GM18502 (cell line): Measurements from ENCODE around the gene DSG3.

Source experiments
- ATAC-seq: cut with Tn5 transposase; IDR thresholded peaks from one replicate; pipeline ENCODE4 v1.9.1; 2021; ENCODE audit warnings: mild to moderate bottlenecking; ENCODE audit not compliant: unreplicated experiment, poor library complexity

DSG3 gene

GRCh38 chr18:31447530-31448191 is at the start of gene DSG3:
Gene DSG3, plus strand, starts transcription at chr18:31447741. Its CDS starts 137 bp downstream, at chr18:31447878.
- ATAC-seq: no peak

GRCh38 chr18:31398191-31398590 is 49.4 kb upstream of the DSG3 start:
- no peak for ATAC-seq

GRCh38 chr18:31399306-31400032 is 48.1 kb upstream of the DSG3 start:
- no peak for ATAC-seq

GRCh38 chr18:31401156-31402025 is 46.1 kb upstream of the DSG3 start:
- ATAC-seq: no peak

- ATAC-seq: no peak
Measured at GRCh38 chr18:31402026-31402373, 45.5 kb upstream of the DSG3 start.

GRCh38 chr18:31403409-31403808 is 44.1 kb upstream of the DSG3 start:
- no peak for ATAC-seq

- ATAC-seq: no peak
Measured at GRCh38 chr18:31407649-31408048, 39.9 kb upstream of the DSG3 start.

GRCh38 chr18:31409276-31409675 is 38.3 kb upstream of the DSG3 start:
- no peak for ATAC-seq

GRCh38 chr18:31410716-31411483 is 36.6 kb upstream of the DSG3 start:
- ATAC-seq: no peak

GRCh38 chr18:31413137-31413536 is 34.4 kb upstream of the DSG3 start:
- no peak for ATAC-seq

- ATAC-seq: no peak
Measured at GRCh38 chr18:31417850-31418249, 29.7 kb upstream of the DSG3 start.

- ATAC-seq: no peak
Measured at GRCh38 chr18:31419457-31419932, 28.0 kb upstream of the DSG3 start.

GRCh38 chr18:31420032-31420431 is 27.5 kb upstream of the DSG3 start:
- no peak for ATAC-seq

GRCh38 chr18:31420524-31420923 is 27.0 kb upstream of the DSG3 start:
- no peak for ATAC-seq

- ATAC-seq: peak; percentile 79
Measured at GRCh38 chr18:31424383-31424988, 23.1 kb upstream of the DSG3 start.

GRCh38 chr18:31426021-31426420 is 21.5 kb upstream of the DSG3 start:
- no peak for ATAC-seq

- ATAC-seq: no peak
Measured at GRCh38 chr18:31426871-31427406, 20.6 kb upstream of the DSG3 start.

GRCh38 chr18:31428211-31428610 is 19.3 kb upstream of the DSG3 start:
- no peak for ATAC-seq

GRCh38 chr18:31429623-31430022 is 17.9 kb upstream of the DSG3 start:
- no peak for ATAC-seq

GRCh38 chr18:31430072-31430471 is 17.5 kb upstream of the DSG3 start:
- ATAC-seq: no peak
